Activated CD8-positive, alpha-beta memory T cell treated with anti-CD3 and anti-CD28 coated beads, Interleukin-2, amount 10 ng/mL, durations not matched to agents 7 days and 5 days (primary cell): ENCODE results near the gene SLC16A3. TPM values are rescaled to one million over a fixed set of nuclear protein-coding genes. Genes with fewer than 3 reads are reported as not detected.

Source experiments
- microRNA-seq: library from miRNA; unstranded; fragments of <30 nt; microRNA quantifications from one replicate; pipeline ENCODE4 v1.2.0, GENCODE V29; 2022
- total RNA-seq, 2 experiments: library from RNA; stranded (reverse); gene quantifications; one replicate each; pipeline ENCODE4 v1.2.3, GENCODE V29; 2021

SLC16A3 gene
- total RNA-seq, 2 experiments from 2014 or later = 119 to 148 TPM

Small RNA genes within 50 kb of the gene (microRNA-seq; reads per million reads assigned to microRNA genes)
- not detected for gene MIR6787

Other genes starting within 250 kb of the SLC16A3 start
- 10 to 100 TPM; 80.2 to 91.3 TPM for gene CENPX, start 206.2 kb upstream of the SLC16A3 start, total RNA-seq
- 10 to 100 TPM; 45.4 to 61.6 TPM for gene LRRC45, start 205.7 kb upstream of the SLC16A3 start, total RNA-seq
- gene RAC3, start 197.4 kb upstream of the SLC16A3 start, total RNA-seq = 1 to 10 TPM; 6.4 to 6.8 TPM
- gene DCXR, start 191.3 kb upstream of the SLC16A3 start, total RNA-seq = 100 to 1,000 TPM; 120 to 124 TPM
- gene RFNG, start 177.2 kb upstream of the SLC16A3 start, total RNA-seq = 10 to 100 TPM; 20.9 to 23.0 TPM
- 100 to 1,000 TPM in 1 of 2 experiments, 10 to 100 TPM in 1; 92.4 to 106 TPM for gene GPS1, start 177.1 kb upstream of the SLC16A3 start, total RNA-seq
- gene DUS1L, start 163.2 kb upstream of the SLC16A3 start, total RNA-seq = 100 to 1,000 TPM; 134 to 139 TPM
- gene FASN, start 130.8 kb upstream of the SLC16A3 start, total RNA-seq = 100 to 1,000 TPM; 229 to 277 TPM
- gene CCDC57, start 16.2 kb upstream of the SLC16A3 start, total RNA-seq = 10 to 100 TPM; 70.2 to 73.9 TPM
- gene CSNK1D, start 44.7 kb downstream of the SLC16A3 start, total RNA-seq = 100 to 1,000 TPM; 120 to 139 TPM
- 100 to 1,000 TPM; 307 to 417 TPM for gene CD7, start 88.6 kb downstream of the SLC16A3 start, total RNA-seq
- 1 to 10 TPM in 1 of 2 experiments, under 1 TPM in 1; 0.68 to 2.7 TPM for gene SECTM1, start 104.7 kb downstream of the SLC16A3 start, total RNA-seq
- under 1 TPM in 1 of 2 experiments, not detected in 1; 0.15 TPM for gene TEX19, start 130.2 kb downstream of the SLC16A3 start, total RNA-seq
- under 1 TPM in 1 of 2 experiments, not detected in 1; 0.16 TPM for gene UTS2R, start 142.7 kb downstream of the SLC16A3 start, total RNA-seq
- gene HEXD, start 189.3 kb downstream of the SLC16A3 start, total RNA-seq = 10 to 100 TPM; 50.5 to 72.5 TPM
- gene OGFOD3, start 189.5 kb downstream of the SLC16A3 start, total RNA-seq = 10 to 100 TPM; 27.1 to 30.5 TPM
- gene CYBC1, start 221.7 kb downstream of the SLC16A3 start, total RNA-seq = 100 to 1,000 TPM; 269 to 378 TPM
- gene NARF, start 229.7 kb downstream of the SLC16A3 start, total RNA-seq = 100 to 1,000 TPM; 114 TPM